ENCODE data around the gene OGDH.
A peak's percentile ranks its signal among the peaks of the same experiment; 100 is the strongest.
"Not testable (repeated sequence)": the region's sequence is repeated elsewhere in the genome, so short reads cannot be mapped to it uniquely, and the experiment has no call there.

OGDH gene

GRCh38 chr7:44606341-44607140, at the start of gene OGDH:
TSS of gene OGDH (plus strand) at chr7:44606627. CDS start at chr7:44624344, 17,717 bp downstream.
- no peak for TF ChIP-seq ZNF274 (IDR thresholded peaks at IDR 0.05; ENCODE audit: low read depth, low read length)

GRCh38 chr7:44557485-44557884, 48.9 kb upstream of the OGDH start:
- H3K4me3 ChIP-seq (ENCODE audit: low read length) = no peak overlapping the region
- TF ChIP-seq ZNF274 (IDR thresholded peaks at IDR 0.05; ENCODE audit: low read depth, low read length) = no peak

More at GRCh38 chr7:44606341-44607140, at the start of gene OGDH:
- H3K4me3 ChIP-seq (ENCODE audit: low read length) = peak within 1 kb of the TSS; percentile 96

GRCh38 chr7:44559485-44559884, 46.9 kb upstream of the OGDH start:
- TF ChIP-seq ZNF274 (IDR thresholded peaks at IDR 0.05; ENCODE audit: low read depth, low read length) = no peak
- no peak overlapping the region for H3K4me3 ChIP-seq (ENCODE audit: low read length)

GRCh38 chr7:44561481-44561880, 44.9 kb upstream of the OGDH start:
- no peak overlapping the region for H3K4me3 ChIP-seq (ENCODE audit: low read length)
- TF ChIP-seq ZNF274 (IDR thresholded peaks at IDR 0.05; ENCODE audit: low read depth, low read length) = no peak

GRCh38 chr7:44561962-44562621, 44.3 kb upstream of the OGDH start:
- no peak overlapping the region for H3K4me3 ChIP-seq (ENCODE audit: low read length)
- TF ChIP-seq ZNF274 (IDR thresholded peaks at IDR 0.05; ENCODE audit: low read depth, low read length) = no peak

- H3K4me3 ChIP-seq (ENCODE audit: low read length) = not testable (repeated sequence)
These were observed 43.8 kb upstream of the OGDH start for GRCh38 chr7:44562622-44562962.

- H3K4me3 ChIP-seq (ENCODE audit: low read length) = no peak overlapping the region
- no peak for TF ChIP-seq ZNF274 (IDR thresholded peaks at IDR 0.05; ENCODE audit: low read depth, low read length)
These were observed 43.2 kb upstream of the OGDH start for GRCh38 chr7:44563171-44563679.

- no peak for TF ChIP-seq ZNF274 (IDR thresholded peaks at IDR 0.05; ENCODE audit: low read depth, low read length)
- no peak overlapping the region for H3K4me3 ChIP-seq (ENCODE audit: low read length)
These were observed 41.8 kb upstream of the OGDH start for GRCh38 chr7:44564606-44565005.

- no peak overlapping the region for H3K4me3 ChIP-seq (ENCODE audit: low read length)
- TF ChIP-seq ZNF274 (IDR thresholded peaks at IDR 0.05; ENCODE audit: low read depth, low read length) = no peak
These were observed 41.2 kb upstream of the OGDH start for GRCh38 chr7:44565097-44565794.

GRCh38 chr7:44565795-44566559, 40.5 kb upstream of the OGDH start:
- TF ChIP-seq ZNF274 (IDR thresholded peaks at IDR 0.05; ENCODE audit: low read depth, low read length) = no peak
- no peak overlapping the region for H3K4me3 ChIP-seq (ENCODE audit: low read length)

GRCh38 chr7:44566680-44567079, 39.7 kb upstream of the OGDH start:
- no peak for TF ChIP-seq ZNF274 (IDR thresholded peaks at IDR 0.05; ENCODE audit: low read depth, low read length)
- H3K4me3 ChIP-seq (ENCODE audit: low read length) = no peak overlapping the region

- no peak overlapping the region for H3K4me3 ChIP-seq (ENCODE audit: low read length)
- TF ChIP-seq ZNF274 (IDR thresholded peaks at IDR 0.05; ENCODE audit: low read depth, low read length) = no peak
These were observed 38.5 kb upstream of the OGDH start for GRCh38 chr7:44567884-44568283.

GRCh38 chr7:44568771-44569560, 37.5 kb upstream of the OGDH start:
- no peak overlapping the region for H3K4me3 ChIP-seq (ENCODE audit: low read length)
- TF ChIP-seq ZNF274 (IDR thresholded peaks at IDR 0.05; ENCODE audit: low read depth, low read length) = no peak
